ENCODE data around the gene TPO. TPM values are rescaled to one million over a fixed set of nuclear protein-coding genes. Genes with fewer than 3 reads are reported as not detected.
A peak's percentile ranks its signal among the peaks of the same experiment; 100 is the strongest.
"Not testable (repeated sequence)": the region's sequence is repeated elsewhere in the genome, so short reads cannot be mapped to it uniquely, and the experiment has no call there.

TPO gene
- total RNA-seq, 4 donors from 2014 or later = 4,215 to 7,965 (median 5,966) TPM

GRCh38 chr2:1488851-1489250 lies 75.6 kb downstream of the TPO start:
- no peak overlapping the region for H3K4me3 ChIP-seq (replicated peaks in 1 of 3)
- H3K4me1 ChIP-seq = no peaks in the 10 kb centered on the region
- no peak for TF ChIP-seq POLR2A (IDR thresholded peaks at IDR 0.05)
- no peak for TF ChIP-seq CTCF (IDR thresholded peaks at IDR 0.05)
- no peak for DNase-seq
- 92% methylated on average over 6 of the region's 6 CpGs for WGBS, 2 donors
- intact Hi-C loops (cut with DNase I) = no loop called here
- H3K27me3 ChIP-seq = no peaks in the 10 kb centered on the region
- peak overlapping the region in 2 of 3 donors; percentile 26 to 71 for H3K27ac ChIP-seq
- H3K9me3 ChIP-seq = no peaks in the 10 kb centered on the region
- peaks cover 82 to 95% of the 10 kb centered on the region in 2 donors for H3K36me3 ChIP-seq

- no peak for TF ChIP-seq POLR2A (IDR thresholded peaks at IDR 0.05)
- no peak for TF ChIP-seq CTCF (IDR thresholded peaks at IDR 0.05)
- DNase-seq = no peak
- no peak overlapping the region for H3K4me3 ChIP-seq (replicated peaks in 1 of 3)
- H3K27ac ChIP-seq = peak overlapping the region in 2 of 3 donors; percentile 17 to 71
- intact Hi-C loops (cut with DNase I) = no loop called here
- no peaks in the 10 kb centered on the region for H3K4me1 ChIP-seq
- peaks cover 80 to 95% of the 10 kb centered on the region in 2 donors for H3K36me3 ChIP-seq
- WGBS, 2 donors = 93 to 94% methylated on average over 9 of the region's 9 CpGs
- H3K9me3 ChIP-seq = no peaks in the 10 kb centered on the region
- no peaks in the 10 kb centered on the region for H3K27me3 ChIP-seq
These were observed 76.2 kb downstream of the TPO start for GRCh38 chr2:1489486-1489885.

- intact Hi-C loops (cut with DNase I); H3K27me3 ChIP-seq; H3K27ac ChIP-seq; H3K4me3 ChIP-seq (replicated peaks in 1 of 3); DNase-seq; H3K4me1 ChIP-seq; H3K9me3 ChIP-seq: not testable (repeated sequence)
- WGBS, 2 donors = 97% methylated on average over 8 to 12 of the region's 16 CpGs
- H3K36me3 ChIP-seq = peaks cover 82 to 95% of the 10 kb centered on the region in 2 donors
- TF ChIP-seq POLR2A (IDR thresholded peaks at IDR 0.05) = peak in 1 of 2 donors; percentile 5
These were observed 77.1 kb downstream of the TPO start for GRCh38 chr2:1490381-1490780.

GRCh38 chr2:1491751-1492150 lies 78.5 kb downstream of the TPO start:
- Histone ChIP-seq H3K9me3 (no peaks in the 10 kb centered on the region), H3K4me3 (replicated peaks in 1 of 3) (no peak overlapping the region), H3K36me3 (peaks cover 85 to 95% of the 10 kb centered on the region in 2 donors), H3K27me3 (no peaks in the 10 kb centered on the region), H3K27ac (no peak overlapping the region), H3K4me1 (no peaks in the 10 kb centered on the region)
- TF ChIP-seq CTCF (IDR thresholded peaks at IDR 0.05) = no peak
- TF ChIP-seq POLR2A (IDR thresholded peaks at IDR 0.05) = no peak
- WGBS, 2 donors = 89 to 94% methylated on average over 5 to 8 of the region's 8 CpGs
- intact Hi-C loops (cut with DNase I) = no loop called here
- no peak for DNase-seq

GRCh38 chr2:1492231-1492630 lies 79.0 kb downstream of the TPO start:
- H3K27me3 ChIP-seq; H3K9me3 ChIP-seq; intact Hi-C loops (cut with DNase I); H3K4me1 ChIP-seq; H3K4me3 ChIP-seq (replicated peaks in 1 of 3); DNase-seq: not testable (repeated sequence)
- WGBS, 2 donors = 97 to 98% methylated on average over 9 of the region's 9 CpGs
- H3K27ac ChIP-seq = peak overlapping the region in 1 of 3 donors; percentile 64
- peaks cover 85 to 95% of the 10 kb centered on the region in 2 donors for H3K36me3 ChIP-seq

GRCh38 chr2:1492711-1493430 lies 79.6 kb downstream of the TPO start:
- TF ChIP-seq CTCF (IDR thresholded peaks at IDR 0.05) (no peak), POLR2A (IDR thresholded peaks at IDR 0.05) (no peak)
- peak overlapping the region in 1 of 3 donors; percentile 64 for H3K27ac ChIP-seq
- no peaks in the 10 kb centered on the region for H3K4me1 ChIP-seq
- intact Hi-C loops (cut with DNase I) = no loop called here
- WGBS, 2 donors = 88% methylated on average over 15 of the region's 15 CpGs
- H3K36me3 ChIP-seq = peaks cover 85 to 95% of the 10 kb centered on the region in 2 donors
- H3K27me3 ChIP-seq = no peaks in the 10 kb centered on the region
- no peaks in the 10 kb centered on the region for H3K9me3 ChIP-seq
- no peak overlapping the region for H3K4me3 ChIP-seq (replicated peaks in 1 of 3)
- no peak for DNase-seq

Measured in thyroid gland (tissue), 4 donors.